ENCODE measurements around the gene GABBR2. TPM values are rescaled to one million over a fixed set of nuclear protein-coding genes. Genes with fewer than 3 reads are reported as not detected.

GABBR2 gene
- total and polyA plus RNA-seq, 9 of the 15 experiments (the other 6 are each of a cell fraction or from before 2014, with no cell fraction given): 0.15 to 1.9 (median 0.32) TPM

GRCh38 chr9:98242426-98242825 lies 466.3 kb downstream of the GABBR2 start:
- Histone ChIP-seq H3K9ac (ENCODE audit: insufficient read depth in 1 of 2, low read depth in 2 of 2, low read length in 2 of 2) (0 out of 4 replicates have a peak overlapping the region, but pooled peaks of 1 of the 2 experiments have one; percentile 36), H3K27me3 (ENCODE audit: control insufficient read depth in 2 of 2, insufficient read depth in 2 of 2, low read length in 2 of 2) (no peaks in the 10 kb centered on the region), H3K36me3 (ENCODE audit: control insufficient read depth, insufficient read depth, low read length) (peaks cover 8% of the 10 kb centered on the region; the same call in 1 of the 3 replicates), H3K9me3 (replicated peaks; ENCODE audit: control insufficient read depth, insufficient read depth, low read depth, low read length) (no peaks in the 10 kb centered on the region), H3K27ac (ENCODE audit: extremely low read depth, low read depth, low read length) (no peak overlapping the region), H3K4me3 (no peak overlapping the region), H3K4me1 (replicated peaks in 1 of 2; ENCODE audit: control insufficient read depth in 2 of 2, insufficient read depth in 2 of 2, low read length in 2 of 2) (peaks cover 23 to 33% of the 10 kb centered on the region in 2 experiments), H3K79me2 (ENCODE audit: control insufficient read depth, insufficient read depth, low read length) (no peaks in the 10 kb centered on the region; the same call in 2 of the 3 replicates), H2AFZ (ENCODE audit: low read depth, low read length) (no peak overlapping the region), H3K9me1 (ENCODE audit: control insufficient read depth, insufficient read depth, low read length) (no peaks in the 10 kb centered on the region), H4K20me1 (replicated peaks; ENCODE audit: control insufficient read depth, insufficient read depth, low read length) (no peaks in the 10 kb centered on the region), H3K4me2 (ENCODE audit: insufficient read depth, low read length) (no peak overlapping the region)
- in situ Hi-C loops (cut with MboI): no loop called here
- TF ChIP-seq ZNF76 (CRISPR knock-in tag; IDR thresholded peaks at IDR 0.05; ENCODE audit: borderline replicate concordance) (no peak), ATF2 (CRISPR knock-in tag; IDR thresholded peaks at IDR 0.05) (no peak), NR2C1 (IDR thresholded peaks at IDR 0.05) (no peak), NR2C1 (tag; IDR thresholded peaks at IDR 0.05) (no peak), MED1 (CRISPR knock-in tag; IDR thresholded peaks at IDR 0.05; ENCODE audit: borderline replicate concordance) (no peak), PHF21A (IDR thresholded peaks at IDR 0.05; ENCODE audit: borderline replicate concordance, low read depth) (no peak), STAT5A (IDR thresholded peaks at IDR 0.05; ENCODE audit: borderline replicate concordance, low read length) (no peak), HMGN3 (IDR thresholded peaks at IDR 0.05; ENCODE audit: borderline replicate concordance, extremely low read depth, insufficient read length, low read depth, low read length) (no peak)
- TF ChIP-seq, protein P1, sequence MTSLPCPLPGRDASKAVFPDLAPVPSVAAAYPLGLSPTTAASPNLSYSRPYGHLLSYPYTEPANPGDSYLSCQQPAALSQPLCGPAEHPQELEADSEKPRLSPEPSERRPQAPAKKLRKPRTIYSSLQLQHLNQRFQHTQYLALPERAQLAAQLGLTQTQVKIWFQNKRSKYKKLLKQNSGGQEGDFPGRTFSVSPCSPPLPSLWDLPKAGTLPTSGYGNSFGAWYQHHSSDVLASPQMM (CRISPR knock-in tag; IDR thresholded peaks at IDR 0.05): no peak
- TF ChIP-seq, protein P2, sequence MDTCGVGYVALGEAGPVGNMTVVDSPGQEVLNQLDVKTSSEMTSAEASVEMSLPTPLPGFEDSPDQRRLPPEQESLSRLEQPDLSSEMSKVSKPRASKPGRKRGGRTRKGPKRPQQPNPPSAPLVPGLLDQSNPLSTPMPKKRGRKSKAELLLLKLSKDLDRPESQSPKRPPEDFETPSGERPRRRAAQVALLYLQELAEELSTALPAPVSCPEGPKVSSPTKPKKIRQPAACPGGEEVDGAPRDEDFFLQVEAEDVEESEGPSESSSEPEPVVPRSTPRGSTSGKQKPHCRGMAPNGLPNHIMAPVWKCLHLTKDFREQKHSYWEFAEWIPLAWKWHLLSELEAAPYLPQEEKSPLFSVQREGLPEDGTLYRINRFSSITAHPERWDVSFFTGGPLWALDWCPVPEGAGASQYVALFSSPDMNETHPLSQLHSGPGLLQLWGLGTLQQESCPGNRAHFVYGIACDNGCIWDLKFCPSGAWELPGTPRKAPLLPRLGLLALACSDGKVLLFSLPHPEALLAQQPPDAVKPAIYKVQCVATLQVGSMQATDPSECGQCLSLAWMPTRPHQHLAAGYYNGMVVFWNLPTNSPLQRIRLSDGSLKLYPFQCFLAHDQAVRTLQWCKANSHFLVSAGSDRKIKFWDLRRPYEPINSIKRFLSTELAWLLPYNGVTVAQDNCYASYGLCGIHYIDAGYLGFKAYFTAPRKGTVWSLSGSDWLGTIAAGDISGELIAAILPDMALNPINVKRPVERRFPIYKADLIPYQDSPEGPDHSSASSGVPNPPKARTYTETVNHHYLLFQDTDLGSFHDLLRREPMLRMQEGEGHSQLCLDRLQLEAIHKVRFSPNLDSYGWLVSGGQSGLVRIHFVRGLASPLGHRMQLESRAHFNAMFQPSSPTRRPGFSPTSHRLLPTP (IDR thresholded peaks at IDR 0.05; ENCODE audit: borderline replicate concordance, extremely low read depth, insufficient read length): no peak
- ChIA-PET POLR2A (interaction anchor here (1.4 to 5.2 kb wide), 4 partner anchors 10 to 342 kb away, joined by 3 to 21 read pairs (median 12); partner anchors contain the start of gene TBC1D2), CTCF (ENCODE audit: low intra/inter-chr PET ratio) (no interaction called here)
- FAIRE-seq (no peak), ATAC-seq (no peak), DNase-seq (ENCODE audit: extremely low read depth in 1 of 4, low spot score in 3 of 4) (no peak)
- BruUV-seq (replicated peaks): no TSS peak
- intact Hi-C loops (cut with micrococcal nuclease): no loop called here
- WGBS (ENCODE audit: insufficient coverage, low coverage, missing lambda C conversion rate): 86% methylated on average over 3 of the region's 3 CpGs

All from K562 (cell line).